Measurements from ENCODE around the gene GALNT5. TPM values are rescaled to one million over a fixed set of nuclear protein-coding genes. Genes with fewer than 3 reads are reported as not detected.
"Not testable (repeated sequence)": the region's sequence is repeated elsewhere in the genome, so short reads cannot be mapped to it uniquely, and the experiment has no call there.

The GALNT5 gene
- total and polyA plus RNA-seq, 7 experiments from 2014 or later, result not detected

DNA sequence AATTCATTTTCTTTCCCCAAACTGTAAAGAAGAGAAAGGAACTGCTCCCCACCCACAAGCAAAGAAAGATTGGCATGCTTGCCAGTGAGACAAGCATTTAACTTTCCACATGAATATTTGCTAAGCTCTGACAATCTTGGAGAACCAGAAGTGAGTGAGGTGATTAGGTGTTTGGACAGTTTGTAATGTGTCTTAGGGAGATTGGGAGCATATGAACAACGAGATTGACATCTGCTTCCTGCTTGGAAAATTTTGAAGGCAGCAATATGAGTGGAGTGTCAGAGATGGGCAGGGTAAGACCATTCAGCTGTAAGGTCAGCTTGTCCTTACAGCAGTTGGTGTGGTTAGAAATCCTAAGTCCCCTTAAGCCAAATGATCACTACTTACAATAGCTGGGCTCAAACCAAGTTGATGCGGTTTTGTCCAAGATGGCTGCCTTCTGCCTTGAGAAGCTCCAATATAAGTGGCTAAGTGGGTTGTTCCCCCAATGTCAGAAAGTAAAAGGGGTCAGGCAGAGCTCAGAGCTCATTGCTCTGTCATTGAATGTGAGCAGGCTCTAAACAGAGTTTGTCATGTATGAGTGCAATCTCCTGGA, 36.0 kb upstream of the GALNT5 start:
- Mint-ChIP-seq H3K27ac (no peak overlapping the region), H3K4me1 (no peaks in the 10 kb centered on the region), H3K9me3 (peaks cover 0 to 3% (median 0%) of the 10 kb centered on the region in 11 donors), H3K36me3 (no peaks in the 10 kb centered on the region), H3K27me3 (peaks cover 12 to 28% (median 19%) of the 10 kb centered on the region in 5 donors), H3K4me3 (no peak overlapping the region)
- DNase-seq, result no peak
- ChIA-PET POLR2A (no interaction called here), CTCF (no interaction called here)
- no peak overlapping the region for H3K27ac ChIP-seq (ENCODE audit: low read depth, low read length)
- H3K36me3 ChIP-seq (ENCODE audit: control insufficient read depth in 2 of 3, insufficient read depth in 3 of 3, low read length in 3 of 3), result no peaks in the 10 kb centered on the region
- no peaks in the 10 kb centered on the region for H3K4me1 ChIP-seq (ENCODE audit: control insufficient read depth in 2 of 2, insufficient read depth in 2 of 2, low read length in 2 of 2)
- peaks cover 0 to 2% of the 10 kb centered on the region in 2 donors for H3K27me3 ChIP-seq (ENCODE audit: control insufficient read depth in 2 of 2, insufficient read depth in 2 of 2, low read length in 2 of 2)
- H3K4me3 ChIP-seq (ENCODE audit: low read length), result no peak overlapping the region
- no peak for ATAC-seq
- no peaks in the 10 kb centered on the region for H3K9me3 ChIP-seq (ENCODE audit: control insufficient read depth in 2 of 3, low read length in 3 of 3)
- intact Hi-C loops (cut with micrococcal nuclease), result no loop called here

DNA sequence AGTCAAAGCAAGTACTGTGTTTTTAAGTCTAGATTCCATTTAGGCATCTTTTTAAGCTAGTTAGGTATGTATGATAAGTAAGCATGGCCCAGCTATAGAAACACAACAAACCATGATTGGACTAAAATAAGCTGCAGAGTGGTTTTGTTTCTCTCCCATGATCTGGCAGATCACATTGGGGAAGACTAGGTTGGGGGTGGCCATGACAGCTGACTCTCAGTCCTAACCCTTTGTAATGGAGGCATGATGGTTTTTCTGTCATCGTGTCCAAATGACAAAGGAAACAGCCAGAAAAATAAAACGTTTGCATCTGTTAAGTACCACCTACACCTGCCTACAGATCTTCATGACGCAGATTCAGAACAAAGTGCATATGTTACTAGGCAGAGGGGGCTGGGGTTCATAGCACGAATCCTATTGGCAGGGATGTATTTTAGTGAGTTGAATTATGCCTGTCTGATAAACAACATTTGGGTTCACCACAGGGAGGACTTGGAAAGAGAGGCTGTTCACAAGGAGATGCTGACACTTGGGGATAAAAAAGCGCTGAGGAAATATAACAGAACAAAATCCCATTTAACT, 33.8 kb upstream of the GALNT5 start:
- Histone ChIP-seq H3K4me1 (ENCODE audit: control insufficient read depth in 2 of 2, insufficient read depth in 2 of 2, low read length in 2 of 2) (no peaks in the 10 kb centered on the region), H3K36me3 (ENCODE audit: control insufficient read depth in 2 of 3, insufficient read depth in 3 of 3, low read length in 3 of 3) (no peaks in the 10 kb centered on the region), H3K9me3 (ENCODE audit: control insufficient read depth in 2 of 3, low read length in 3 of 3) (no peaks in the 10 kb centered on the region), H3K4me3 (ENCODE audit: low read length) (no peak overlapping the region), H3K27ac (ENCODE audit: low read depth, low read length) (no peak overlapping the region), H3K27me3 (ENCODE audit: control insufficient read depth in 2 of 2, insufficient read depth in 2 of 2, low read length in 2 of 2) (no peaks in the 10 kb centered on the region)
- DNase-seq (no peak), ATAC-seq (no peak)
- no peak overlapping the region for H3K4me3 Mint-ChIP-seq
- H3K36me3 Mint-ChIP-seq, result no peaks in the 10 kb centered on the region
- ChIA-PET POLR2A (no interaction called here), CTCF (no interaction called here)
- peaks cover 12 to 27% (median 17%) of the 10 kb centered on the region in 5 donors for H3K27me3 Mint-ChIP-seq
- no peak overlapping the region for H3K27ac Mint-ChIP-seq
- peaks cover 0 to 3% (median 0%) of the 10 kb centered on the region in 11 donors for H3K9me3 Mint-ChIP-seq
- no peaks in the 10 kb centered on the region for H3K4me1 Mint-ChIP-seq
- intact Hi-C loops (cut with micrococcal nuclease), result no loop called here

DNA sequence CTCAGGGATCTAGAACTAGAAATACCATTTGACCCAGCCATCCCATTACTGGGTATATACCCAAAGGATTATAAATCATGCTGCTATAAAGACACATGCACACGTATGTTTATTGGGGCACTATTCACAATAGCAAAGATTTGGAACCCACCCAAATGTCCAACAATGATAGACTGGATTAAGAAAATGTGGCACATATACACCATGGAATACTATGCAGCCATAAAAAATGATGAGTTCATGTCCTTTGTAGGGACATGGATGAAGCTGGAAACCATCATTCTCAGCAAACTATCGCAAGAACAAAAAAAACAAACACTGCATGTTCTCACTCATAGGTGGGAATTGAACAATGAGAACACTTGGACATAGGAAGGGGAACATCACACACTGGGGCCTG, 33.1 kb upstream of the GALNT5 start:
- DNase-seq; H3K9me3 ChIP-seq (ENCODE audit: control insufficient read depth in 2 of 3, low read length in 3 of 3); H3K27me3 ChIP-seq (ENCODE audit: control insufficient read depth in 2 of 2, insufficient read depth in 2 of 2, low read length in 2 of 2); H3K27ac ChIP-seq (ENCODE audit: low read depth, low read length); H3K4me1 Mint-ChIP-seq; H3K36me3 ChIP-seq (ENCODE audit: control insufficient read depth in 2 of 3, insufficient read depth in 3 of 3, low read length in 3 of 3); H3K27ac Mint-ChIP-seq; H3K4me1 ChIP-seq (ENCODE audit: control insufficient read depth in 2 of 2, insufficient read depth in 2 of 2, low read length in 2 of 2); CTCF ChIA-PET; H3K4me3 ChIP-seq (ENCODE audit: low read length); H3K9me3 Mint-ChIP-seq; ATAC-seq; POLR2A ChIA-PET; H3K4me3 Mint-ChIP-seq; intact Hi-C loops (cut with micrococcal nuclease); H3K36me3 Mint-ChIP-seq: not testable (repeated sequence)
- H3K27me3 Mint-ChIP-seq, result peaks cover 10 to 24% (median 18%) of the 10 kb centered on the region in 5 donors

DNA sequence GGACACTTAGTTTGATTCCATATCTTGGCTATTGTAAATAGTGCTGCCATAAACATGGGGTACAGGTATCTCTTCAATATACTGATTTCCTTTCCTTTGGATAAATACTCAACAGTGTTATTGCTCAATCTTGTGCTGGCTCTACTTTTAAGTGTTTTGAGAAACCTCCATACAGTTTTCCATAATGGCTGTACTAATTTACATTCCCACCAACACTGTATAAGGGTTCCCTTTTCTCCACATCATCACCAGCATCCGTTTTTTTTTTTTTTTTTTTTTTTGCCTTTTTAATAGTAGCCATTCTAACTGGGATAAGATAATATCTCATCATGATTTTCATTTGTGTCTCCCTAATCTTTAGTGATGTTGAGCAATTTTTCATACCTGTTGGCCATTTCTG, 29.9 kb upstream of the GALNT5 start:
- peaks cover 10 to 16% (median 14%) of the 10 kb centered on the region in 5 donors for H3K27me3 Mint-ChIP-seq
- H3K4me1 Mint-ChIP-seq, result no peaks in the 10 kb centered on the region
- peaks cover 0 to 3% (median 0%) of the 10 kb centered on the region in 11 donors for H3K9me3 Mint-ChIP-seq
- ChIA-PET POLR2A (no interaction called here), CTCF (no interaction called here)
- H3K27ac ChIP-seq (ENCODE audit: low read depth, low read length), result no peak overlapping the region
- ATAC-seq (no peak), DNase-seq (no peak)
- H3K27ac Mint-ChIP-seq, result no peak overlapping the region
- H3K27me3 ChIP-seq (ENCODE audit: control insufficient read depth in 2 of 2, insufficient read depth in 2 of 2, low read length in 2 of 2), result no peaks in the 10 kb centered on the region
- intact Hi-C loops (cut with micrococcal nuclease), result no loop called here
- no peaks in the 10 kb centered on the region for H3K36me3 ChIP-seq (ENCODE audit: control insufficient read depth in 2 of 3, insufficient read depth in 3 of 3, low read length in 3 of 3)
- H3K4me3 Mint-ChIP-seq, result no peak overlapping the region
- H3K9me3 ChIP-seq (ENCODE audit: control insufficient read depth in 2 of 3, low read length in 3 of 3), result no peaks in the 10 kb centered on the region
- H3K4me1 ChIP-seq (ENCODE audit: control insufficient read depth in 2 of 2, insufficient read depth in 2 of 2, low read length in 2 of 2), result no peaks in the 10 kb centered on the region
- no peak overlapping the region for H3K4me3 ChIP-seq (ENCODE audit: low read length)
- no peaks in the 10 kb centered on the region for H3K36me3 Mint-ChIP-seq

DNA sequence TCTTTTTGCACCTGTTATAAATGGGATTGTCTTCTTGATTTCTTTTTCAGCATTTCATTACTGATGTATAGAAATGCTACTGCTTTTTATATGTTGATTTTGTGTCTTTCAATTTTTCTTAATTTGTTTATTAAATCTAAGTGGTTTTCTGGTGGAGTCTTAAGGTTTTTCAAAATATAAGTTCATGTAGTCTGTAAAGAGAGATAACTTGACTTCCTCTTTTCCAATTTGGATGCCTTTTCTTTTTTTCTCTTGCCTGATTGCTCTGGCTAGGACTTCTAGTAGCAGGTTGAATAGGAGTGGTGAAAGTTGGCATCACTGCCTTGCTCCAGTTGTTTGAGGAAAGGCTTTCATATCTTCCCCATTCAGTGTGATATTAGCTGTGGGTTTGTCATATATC, 28.6 kb upstream of the GALNT5 start:
- intact Hi-C loops (cut with micrococcal nuclease), result no loop called here
- Mint-ChIP-seq H3K27me3 (peaks cover 12 to 22% (median 18%) of the 10 kb centered on the region in 5 donors), H3K4me3 (no peak overlapping the region), H3K36me3 (peaks cover 0 to 4% (median 0%) of the 10 kb centered on the region in 5 donors), H3K27ac (no peak overlapping the region), H3K4me1 (no peaks in the 10 kb centered on the region), H3K9me3 (peaks cover 0 to 3% (median 0%) of the 10 kb centered on the region in 11 donors)
- H3K4me1 ChIP-seq (ENCODE audit: control insufficient read depth in 2 of 2, insufficient read depth in 2 of 2, low read length in 2 of 2), result no peaks in the 10 kb centered on the region
- ATAC-seq (no peak), DNase-seq (no peak)
- H3K36me3 ChIP-seq (ENCODE audit: control insufficient read depth in 2 of 3, insufficient read depth in 3 of 3, low read length in 3 of 3), result no peaks in the 10 kb centered on the region
- CTCF ChIA-PET, result no interaction called here
- no peak overlapping the region for H3K4me3 ChIP-seq (ENCODE audit: low read length)
- H3K9me3 ChIP-seq (ENCODE audit: control insufficient read depth in 2 of 3, low read length in 3 of 3), result no peaks in the 10 kb centered on the region
- no peak overlapping the region for H3K27ac ChIP-seq (ENCODE audit: low read depth, low read length)
- POLR2A ChIA-PET, result no interaction called here
- H3K27me3 ChIP-seq (ENCODE audit: control insufficient read depth in 2 of 2, insufficient read depth in 2 of 2, low read length in 2 of 2), result no peaks in the 10 kb centered on the region

DNA sequence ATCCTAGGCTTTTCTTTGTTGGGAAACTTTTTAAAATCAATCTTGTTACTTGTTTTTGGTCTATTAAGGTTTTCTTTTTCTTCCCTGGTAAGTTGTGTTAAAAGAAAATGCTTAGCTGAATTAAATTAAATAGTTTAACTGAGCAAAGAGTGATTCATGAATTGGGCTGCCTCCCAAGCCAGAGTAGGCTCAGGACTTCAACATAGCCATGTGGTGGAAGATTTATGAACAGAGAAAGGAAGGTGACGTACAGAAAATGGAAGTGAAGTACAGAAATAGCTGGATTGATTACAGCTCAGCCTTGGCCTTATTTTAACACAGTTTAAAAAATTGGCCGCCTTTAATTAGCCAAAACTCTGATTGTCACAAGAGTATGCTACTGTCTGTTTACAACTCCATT, 27.9 kb upstream of the GALNT5 start:
- no peaks in the 10 kb centered on the region for H3K4me1 Mint-ChIP-seq
- Histone ChIP-seq H3K9me3 (ENCODE audit: control insufficient read depth in 2 of 3, low read length in 3 of 3) (no peaks in the 10 kb centered on the region), H3K27me3 (ENCODE audit: control insufficient read depth in 2 of 2, insufficient read depth in 2 of 2, low read length in 2 of 2) (no peaks in the 10 kb centered on the region), H3K4me1 (ENCODE audit: control insufficient read depth in 2 of 2, insufficient read depth in 2 of 2, low read length in 2 of 2) (no peaks in the 10 kb centered on the region), H3K27ac (ENCODE audit: low read depth, low read length) (no peak overlapping the region), H3K36me3 (ENCODE audit: control insufficient read depth in 2 of 3, insufficient read depth in 3 of 3, low read length in 3 of 3) (no peaks in the 10 kb centered on the region), H3K4me3 (ENCODE audit: low read length) (no peak overlapping the region)
- H3K27ac Mint-ChIP-seq, result no peak overlapping the region
- CTCF ChIA-PET, result no interaction called here
- POLR2A ChIA-PET, result no interaction called here
- DNase-seq (no peak), ATAC-seq (no peak)
- H3K27me3 Mint-ChIP-seq, result peaks cover 12 to 22% (median 18%) of the 10 kb centered on the region in 5 donors
- H3K4me3 Mint-ChIP-seq, result no peak overlapping the region
- intact Hi-C loops (cut with micrococcal nuclease), result no loop called here
- peaks cover 0 to 2% (median 0%) of the 10 kb centered on the region in 11 donors for H3K9me3 Mint-ChIP-seq
- H3K36me3 Mint-ChIP-seq, result peaks cover 0 to 4% (median 0%) of the 10 kb centered on the region in 5 donors

DNA sequence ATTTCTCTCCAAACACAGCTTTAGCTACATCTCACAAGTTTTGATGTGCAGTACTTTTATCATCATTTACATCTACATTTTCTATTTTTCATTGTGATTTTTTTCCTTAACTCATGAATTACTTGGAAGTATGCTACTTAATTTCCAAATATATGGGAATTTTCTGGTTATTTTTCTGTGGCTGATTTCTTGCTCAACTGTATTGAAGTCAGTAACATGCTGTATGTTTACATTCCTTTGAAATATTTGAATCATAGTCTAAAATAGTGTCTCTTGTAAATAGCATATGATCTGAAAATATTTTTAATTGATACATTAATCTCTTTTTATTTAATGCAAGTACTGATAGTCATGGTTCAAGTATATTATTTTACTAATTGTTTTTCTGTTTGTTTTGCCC, 26.0 kb upstream of the GALNT5 start:
- Histone ChIP-seq H3K9me3 (ENCODE audit: control insufficient read depth in 2 of 3, low read length in 3 of 3) (no peaks in the 10 kb centered on the region), H3K36me3 (ENCODE audit: control insufficient read depth in 2 of 3, insufficient read depth in 3 of 3, low read length in 3 of 3) (no peaks in the 10 kb centered on the region), H3K27me3 (ENCODE audit: control insufficient read depth in 2 of 2, insufficient read depth in 2 of 2, low read length in 2 of 2) (no peaks in the 10 kb centered on the region), H3K27ac (ENCODE audit: low read depth, low read length) (no peak overlapping the region), H3K4me3 (ENCODE audit: low read length) (no peak overlapping the region), H3K4me1 (ENCODE audit: control insufficient read depth in 2 of 2, insufficient read depth in 2 of 2, low read length in 2 of 2) (no peaks in the 10 kb centered on the region)
- Mint-ChIP-seq H3K4me3 (no peak overlapping the region), H3K27me3 (peaks cover 13 to 22% (median 21%) of the 10 kb centered on the region in 5 donors), H3K36me3 (peaks cover 0 to 4% (median 0%) of the 10 kb centered on the region in 5 donors), H3K27ac (no peak overlapping the region), H3K4me1 (no peaks in the 10 kb centered on the region), H3K9me3 (peaks cover 0 to 2% (median 0%) of the 10 kb centered on the region in 11 donors)
- no peak for DNase-seq
- ChIA-PET POLR2A (no interaction called here), CTCF (no interaction called here)
- intact Hi-C loops (cut with micrococcal nuclease), result no loop called here
- ATAC-seq, result no peak
